A673 (cell line): ENCODE results near the gene UBE3C.

Source experiments
- EZH2 ChIP-seq: fragments of 200-600 bp; sonication (generic); IDR thresholded peaks from 2 replicates; pipeline ENCODE4 v1.6.1; 2017; ENCODE audit warnings: borderline replicate concordance, low read depth, mild to moderate bottlenecking, mixed read lengths, antibody characterized with exemption, low read length; ENCODE audit not compliant: poor library complexity, severe bottlenecking
- TF ChIP-seq, protein P1 (sequence below): fragments of 300-800, 200-600 bp; sonication (generic); conservative IDR thresholded peaks from 2 replicates; pipeline ENCODE4 v1.5.1; 2017; ENCODE audit warnings: low read depth, mild to moderate bottlenecking, antibody characterized with exemption, low read length, moderate library complexity, mixed read lengths

DNA sequence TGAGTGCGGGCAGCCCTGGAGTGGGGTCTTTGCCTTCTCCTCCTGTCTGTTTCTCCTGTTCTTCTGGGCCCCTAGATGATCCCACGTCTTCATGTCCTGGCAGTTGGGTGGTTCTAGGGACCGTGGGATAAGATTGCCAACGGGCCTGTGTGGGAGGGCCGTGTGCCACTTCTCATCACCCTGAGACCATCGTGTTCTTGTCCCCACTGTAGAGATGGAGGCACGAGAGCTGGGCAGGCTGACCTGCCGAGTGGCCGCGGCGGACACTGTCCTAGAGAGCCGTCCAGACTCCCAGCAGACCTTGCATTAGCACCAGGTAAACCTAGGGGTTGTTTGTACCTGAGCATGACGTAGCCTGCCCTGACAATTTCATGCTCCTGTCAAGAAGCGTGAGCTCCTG, 18.5 kb upstream of the UBE3C start:
- TF ChIP-seq EZH2 = no peak
- TF ChIP-seq, protein P1, sequence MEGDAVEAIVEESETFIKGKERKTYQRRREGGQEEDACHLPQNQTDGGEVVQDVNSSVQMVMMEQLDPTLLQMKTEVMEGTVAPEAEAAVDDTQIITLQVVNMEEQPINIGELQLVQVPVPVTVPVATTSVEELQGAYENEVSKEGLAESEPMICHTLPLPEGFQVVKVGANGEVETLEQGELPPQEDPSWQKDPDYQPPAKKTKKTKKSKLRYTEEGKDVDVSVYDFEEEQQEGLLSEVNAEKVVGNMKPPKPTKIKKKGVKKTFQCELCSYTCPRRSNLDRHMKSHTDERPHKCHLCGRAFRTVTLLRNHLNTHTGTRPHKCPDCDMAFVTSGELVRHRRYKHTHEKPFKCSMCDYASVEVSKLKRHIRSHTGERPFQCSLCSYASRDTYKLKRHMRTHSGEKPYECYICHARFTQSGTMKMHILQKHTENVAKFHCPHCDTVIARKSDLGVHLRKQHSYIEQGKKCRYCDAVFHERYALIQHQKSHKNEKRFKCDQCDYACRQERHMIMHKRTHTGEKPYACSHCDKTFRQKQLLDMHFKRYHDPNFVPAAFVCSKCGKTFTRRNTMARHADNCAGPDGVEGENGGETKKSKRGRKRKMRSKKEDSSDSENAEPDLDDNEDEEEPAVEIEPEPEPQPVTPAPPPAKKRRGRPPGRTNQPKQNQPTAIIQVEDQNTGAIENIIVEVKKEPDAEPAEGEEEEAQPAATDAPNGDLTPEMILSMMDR = no peak
